Astrocyte (in vitro differentiated cells and primary cell): ENCODE measurements around the gene RPS6KA2.

Source experiments
- CTCF ChIP-seq: IDR thresholded peaks from 2 replicates; pipeline ENCODE4 v1.5.1; 2011; ENCODE audit warnings: low read depth, mild to moderate bottlenecking, inconsistent platforms, low read length, moderate library complexity; ENCODE audit not compliant: insufficient read depth
- EZH2 ChIP-seq: IDR thresholded peaks from 2 replicates; pipeline ENCODE4 v1.6.1; 2012; ENCODE audit warnings: mild to moderate bottlenecking, low read length, inconsistent platforms; ENCODE audit not compliant: insufficient read depth

- TF ChIP-seq CTCF (no peak), EZH2 (no peak)
These were observed 261.2 kb downstream of the RPS6KA2 start for GRCh38 chr6:166365806-166366205.
